Left lung (tissue), 10 donors: ENCODE measurements around the gene FOXD1. TPM values are rescaled to one million over a fixed set of nuclear protein-coding genes. Genes with fewer than 3 reads are reported as not detected.

Experiments used
- ATAC-seq: fragments of 200-7000 bp; cut with Tn5 transposase; one replicate; pipeline ENCODE4 v1.9.1; 2020; ENCODE audit warnings: moderate library complexity
- DNase-seq, 4 donors: peaks; one replicate each; pipeline ENCODE4 v3.0.0-alpha.2; 2013 to 2020
- H3K27ac ChIP-seq, 2 donors: fragments of 200-600 bp; sonication (generic) in 1 of 2; one replicate each; pipeline versions ENCODE4 v1.5.0 to v1.8.0; 2020 to 2021
- H3K27me3 ChIP-seq, 2 donors: fragments of 200-600 bp; sonication (generic) in 1 of 2; one replicate each; pipeline versions ENCODE4 v1.5.0 to v1.8.0; 2020 to 2021
- H3K36me3 ChIP-seq, 2 donors: fragments of 200-600 bp; sonication (generic) in 1 of 2; one replicate each; pipeline versions ENCODE4 v1.5.0 to v1.8.0; 2020 to 2021
- H3K4me1 ChIP-seq, 2 donors: fragments of 200-600 bp; one replicate each; pipeline ENCODE4 v1.8.0; 2021
- H3K4me3 ChIP-seq, 2 donors: fragments of 200-600 bp; sonication (generic) in 1 of 2; one replicate each; pipeline versions ENCODE4 v1.5.0 to v1.8.0; 2020 to 2021; ENCODE audit warnings: mild to moderate bottlenecking in 1 of 2
- H3K9me3 ChIP-seq, 2 donors: fragments of 200-600 bp; sonication (generic) in 1 of 2; one replicate each; pipeline versions ENCODE4 v1.5.0 to v1.8.0; 2020 to 2021
- intact Hi-C, 2 donors: fragments of 100-400 bp; cut with DNase I; formaldehyde crosslinking; loops; one replicate each; pipeline versions ENCODE4 v1.11.2 to v1.14.2; 2022
- polyA plus RNA-seq, 6 donors: library from polyadenylated mRNA; unstranded; fragments of 120-200 nt; gene quantifications; one replicate each; pipeline ENCODE4 v1.2.1, GENCODE V29; 2013; ENCODE audit not compliant: insufficient read length in 6 of 6
- total RNA-seq, 2 donors: library from RNA; stranded (reverse); fragmentation: NEBNext Ultra II Directional; extraction: Animal tissue kit (Norgen Biotek cat#: 25700); gene quantifications; one replicate each; pipeline ENCODE4 v1.2.1, GENCODE V29; 2021
- TF ChIP-seq, protein P1 (sequence below), 2 donors: fragments of 200-600 bp; sonication (generic) in 1 of 2; IDR thresholded peaks; one replicate each; pipeline versions ENCODE4 v1.5.0 to v1.8.0; 2021; ENCODE audit warnings: antibody characterized with exemption in 2 of 2
- donor health status: DM: no; HTN: yes; CAD: no.
- donor health status: DM: no; HTN: no; CAD: no.

FOXD1 gene
- total and polyA plus RNA-seq, 8 donors, result 0.09 to 0.29 (median 0.10) TPM; not detected in 4

DNA sequence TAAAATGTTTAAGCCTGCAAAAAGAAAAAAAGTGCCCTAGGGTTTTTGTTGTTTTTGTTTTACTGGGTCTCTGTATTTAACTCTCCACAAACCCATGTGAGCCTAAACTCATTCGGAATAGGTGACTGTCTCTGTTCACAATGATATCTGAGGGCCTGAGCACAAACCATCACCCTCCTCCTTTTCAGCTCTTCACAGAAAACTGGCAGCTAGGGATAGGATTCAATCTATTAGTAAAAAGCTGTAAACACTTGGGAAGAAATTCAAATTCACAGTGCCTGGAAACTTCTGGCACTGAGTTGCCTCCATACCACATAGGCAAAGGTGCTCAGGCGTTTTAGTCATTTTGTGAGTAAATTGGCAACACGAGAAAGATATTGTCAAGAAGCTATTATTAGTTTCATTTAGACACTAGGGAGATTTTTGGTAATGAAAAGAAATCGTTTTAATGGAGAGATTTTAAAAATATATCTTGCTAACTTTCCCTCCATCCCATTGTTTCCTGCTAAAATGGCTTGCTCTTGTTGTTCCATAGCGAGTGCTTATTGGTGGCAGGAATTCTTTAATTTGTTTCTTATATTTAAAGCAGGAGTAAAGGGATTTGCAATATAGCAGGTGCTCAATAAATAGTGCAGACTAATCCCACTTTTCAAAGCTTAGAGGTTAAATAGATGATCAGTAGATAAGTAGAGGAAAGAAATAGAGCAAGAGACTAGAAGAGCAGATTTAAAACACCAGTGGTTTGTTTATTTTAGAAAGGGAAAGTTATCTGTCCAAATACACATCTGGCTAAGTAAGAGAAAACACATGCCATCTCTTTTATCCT lies 9.7 kb downstream of the FOXD1 start:
- H3K36me3 ChIP-seq, result no peaks in the 10 kb centered on the region
- H3K9me3 ChIP-seq, result no peaks in the 10 kb centered on the region
- H3K4me1 ChIP-seq, result peaks cover 6 to 15% of the 10 kb centered on the region in 2 donors
- H3K27ac ChIP-seq, result no peak overlapping the region
- DNase-seq (no peak), ATAC-seq (no peak)
- H3K27me3 ChIP-seq, result peaks cover 95 to 100% of the 10 kb centered on the region in 2 donors
- TF ChIP-seq, protein P1, sequence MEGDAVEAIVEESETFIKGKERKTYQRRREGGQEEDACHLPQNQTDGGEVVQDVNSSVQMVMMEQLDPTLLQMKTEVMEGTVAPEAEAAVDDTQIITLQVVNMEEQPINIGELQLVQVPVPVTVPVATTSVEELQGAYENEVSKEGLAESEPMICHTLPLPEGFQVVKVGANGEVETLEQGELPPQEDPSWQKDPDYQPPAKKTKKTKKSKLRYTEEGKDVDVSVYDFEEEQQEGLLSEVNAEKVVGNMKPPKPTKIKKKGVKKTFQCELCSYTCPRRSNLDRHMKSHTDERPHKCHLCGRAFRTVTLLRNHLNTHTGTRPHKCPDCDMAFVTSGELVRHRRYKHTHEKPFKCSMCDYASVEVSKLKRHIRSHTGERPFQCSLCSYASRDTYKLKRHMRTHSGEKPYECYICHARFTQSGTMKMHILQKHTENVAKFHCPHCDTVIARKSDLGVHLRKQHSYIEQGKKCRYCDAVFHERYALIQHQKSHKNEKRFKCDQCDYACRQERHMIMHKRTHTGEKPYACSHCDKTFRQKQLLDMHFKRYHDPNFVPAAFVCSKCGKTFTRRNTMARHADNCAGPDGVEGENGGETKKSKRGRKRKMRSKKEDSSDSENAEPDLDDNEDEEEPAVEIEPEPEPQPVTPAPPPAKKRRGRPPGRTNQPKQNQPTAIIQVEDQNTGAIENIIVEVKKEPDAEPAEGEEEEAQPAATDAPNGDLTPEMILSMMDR (IDR thresholded peaks at IDR 0.05), result no peak
- intact Hi-C loops, result loop anchor here in 1 of 2 donors (5.0 kb wide), 1 partner anchor 142 kb away; no protein-coding TSS in a partner anchor
- H3K4me3 ChIP-seq, result no peak overlapping the region

DNA sequence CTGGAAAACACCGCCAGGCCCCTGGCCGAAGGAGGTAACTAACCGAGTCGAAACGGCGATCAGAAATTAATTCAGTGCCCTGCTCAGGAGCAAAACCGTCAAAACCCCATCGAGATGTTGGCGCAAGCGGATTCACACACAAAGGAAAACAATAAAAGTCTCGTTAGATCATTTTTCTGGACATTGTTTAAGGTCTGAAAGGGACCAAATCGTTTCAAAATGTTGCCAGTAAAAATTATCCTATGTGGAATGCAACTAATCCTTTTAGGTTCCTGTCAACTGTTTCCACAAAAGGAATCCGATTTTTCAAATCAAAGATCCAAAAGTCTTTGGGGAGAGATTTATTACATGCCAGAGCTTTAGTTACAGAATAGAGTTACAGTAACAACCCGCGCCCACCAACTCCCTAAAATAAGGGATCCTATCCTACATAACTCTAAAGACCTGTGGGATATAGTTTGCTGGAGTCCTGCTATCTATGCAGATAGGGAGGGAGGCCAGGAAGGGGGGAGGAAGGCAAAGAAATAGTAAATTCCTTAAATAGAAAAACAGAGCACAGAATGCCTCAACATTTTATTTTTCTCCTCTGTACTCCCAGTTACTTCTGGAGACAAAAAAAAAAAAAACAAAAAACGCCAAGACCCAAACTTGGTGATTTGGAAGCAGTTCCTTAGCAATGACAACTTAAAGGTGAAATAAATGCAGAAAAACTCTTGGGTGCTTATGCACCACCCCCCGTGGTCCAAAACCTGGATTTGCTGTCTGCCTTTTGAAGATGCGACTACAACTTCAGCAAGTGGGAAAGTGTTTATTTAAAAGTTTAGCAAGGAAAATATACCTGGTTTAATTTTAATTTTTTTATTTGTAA lies 10.6 kb downstream of the FOXD1 start:
- no peak overlapping the region for H3K4me3 ChIP-seq
- no peak overlapping the region for H3K27ac ChIP-seq
- no peaks in the 10 kb centered on the region for H3K9me3 ChIP-seq
- H3K27me3 ChIP-seq, result peaks cover 95 to 100% of the 10 kb centered on the region in 2 donors
- DNase-seq, result no peak
- TF ChIP-seq, protein P1 (IDR thresholded peaks at IDR 0.05), result no peak
- peaks cover 6 to 15% of the 10 kb centered on the region in 2 donors for H3K4me1 ChIP-seq
- intact Hi-C loops, result loop anchor here in 1 of 2 donors (5.0 kb wide), 1 partner anchor 141 kb away; no protein-coding TSS in a partner anchor
- no peaks in the 10 kb centered on the region for H3K36me3 ChIP-seq
- ATAC-seq, result no peak

DNA sequence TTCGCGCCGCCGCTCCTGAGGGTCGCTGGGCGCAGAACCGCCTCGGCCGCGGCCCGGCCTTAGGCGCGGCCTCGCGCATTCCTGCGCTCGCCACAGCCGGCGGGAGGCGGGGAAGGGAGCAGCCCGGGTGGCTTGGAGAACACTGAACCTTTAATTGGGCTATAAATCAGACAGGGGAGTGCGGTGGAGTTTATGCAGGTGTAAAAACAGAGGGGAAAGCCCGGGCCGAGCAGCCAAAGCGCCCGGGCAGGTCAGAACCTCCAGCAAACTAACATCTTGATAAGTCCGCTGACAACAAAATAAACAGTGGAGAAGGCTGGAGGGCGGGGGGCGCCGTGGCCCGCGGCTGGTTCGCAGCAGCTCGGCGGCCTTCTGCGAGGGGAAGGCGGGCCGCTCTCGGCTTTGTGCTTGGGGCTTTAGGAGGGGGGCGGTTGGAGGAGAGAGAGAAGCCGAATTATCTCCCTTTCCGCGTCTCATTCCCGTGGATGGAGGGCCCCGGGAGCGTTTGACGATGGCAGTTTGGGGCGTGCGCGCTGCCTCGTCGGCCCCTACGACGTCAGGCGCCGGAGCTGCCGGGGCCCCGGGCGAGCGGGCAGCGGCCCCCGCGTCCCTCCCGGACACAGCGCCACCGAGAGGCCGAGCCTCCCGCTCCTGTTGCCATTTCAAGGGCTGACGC lies 11.3 kb downstream of the FOXD1 start:
- intact Hi-C loops, result loop anchor here in 1 of 2 donors (5.0 kb wide), 1 partner anchor 140 kb away; no protein-coding TSS in a partner anchor
- peaks cover 6 to 15% of the 10 kb centered on the region in 2 donors for H3K4me1 ChIP-seq
- DNase-seq, result no peak
- TF ChIP-seq, protein P1 (IDR thresholded peaks at IDR 0.05), result no peak
- no peaks in the 10 kb centered on the region for H3K36me3 ChIP-seq
- no peak overlapping the region for H3K27ac ChIP-seq
- H3K4me3 ChIP-seq, result no peak overlapping the region
- H3K9me3 ChIP-seq, result no peaks in the 10 kb centered on the region
- H3K27me3 ChIP-seq, result peaks cover 93 to 100% of the 10 kb centered on the region in 2 donors
- ATAC-seq, result peak; percentile 25

- Histone ChIP-seq H3K4me1 (peaks cover 6 to 15% of the 10 kb centered on the region in 2 donors), H3K27ac (no peak overlapping the region), H3K4me3 (no peak overlapping the region), H3K36me3 (no peaks in the 10 kb centered on the region), H3K9me3 (no peaks in the 10 kb centered on the region), H3K27me3 (peaks cover 93 to 100% of the 10 kb centered on the region in 2 donors)
- DNase-seq (no peak), ATAC-seq (no peak)
- TF ChIP-seq, protein P1 (IDR thresholded peaks at IDR 0.05), result no peak
- intact Hi-C loops, result loop anchor here in 1 of 2 donors (5.0 kb wide), 1 partner anchor 139 kb away; no protein-coding TSS in a partner anchor
Measured at GRCh38 chr5:73436535-73437100, 12.0 kb downstream of the FOXD1 start.
